Ascending aorta (tissue), 2 donors: ENCODE results near the gene NTM. TPM values are rescaled to one million over a fixed set of nuclear protein-coding genes. Genes with fewer than 3 reads are reported as not detected.

Experiments used
- DNase-seq, 2 donors: peaks; one replicate each; pipeline ENCODE4 v3.0.0-alpha.2; 2019; ENCODE audit warnings: low spot score in 2 of 2
- H3K27ac ChIP-seq, 2 donors: fragments of 200-600 bp; sonication (generic); one replicate each; pipeline ENCODE4 v1.5.1; 2016 to 2017; ENCODE audit warnings: mild to moderate bottlenecking in 1 of 2
- H3K27me3 ChIP-seq: fragments of 200-600 bp; sonication (generic); one replicate; pipeline ENCODE4 v1.5.1; 2017
- H3K36me3 ChIP-seq, 2 donors: fragments of 200-600 bp; sonication (generic); one replicate each; pipeline ENCODE4 v1.5.1; 2016
- H3K4me1 ChIP-seq, 2 donors: fragments of 200-600 bp; sonication (generic); one replicate each; pipeline ENCODE4 v1.5.1; 2016 to 2017; ENCODE audit warnings: mild to moderate bottlenecking in 1 of 2
- H3K4me3 ChIP-seq, 2 donors: fragments of 200-600 bp; sonication (generic); one replicate each; pipeline ENCODE4 v1.5.1; 2016 to 2017; ENCODE audit warnings: mild to moderate bottlenecking in 1 of 2
- H3K9me3 ChIP-seq, 2 donors: fragments of 200-600 bp; sonication (generic); one replicate each; pipeline ENCODE4 v1.5.1; 2016
- intact Hi-C: fragments of 100-400 bp; cut with DNase I; formaldehyde crosslinking; loops from one replicate; pipeline ENCODE4 v1.15.1; 2023
- total RNA-seq: library from RNA; depleted of rRNA; stranded (reverse); fragments of >200 nt; gene quantifications from one replicate; pipeline ENCODE4 v1.1.0, GENCODE V29; 2016
- TF ChIP-seq, protein P1 (sequence below), 3 experiments: fragments of 200-600 bp in 2 of 3; fragments of 450-650 bp in 1 of 3; sonication (generic) in 2 of 3; IDR thresholded peaks; one replicate each; pipeline ENCODE4 v1.5.1; 2016 to 2019; ENCODE audit warnings: antibody characterized with exemption in 3 of 3, mild to moderate bottlenecking in 1 of 3, moderate library complexity in 1 of 3

The NTM gene
- total RNA-seq, 1 donor from 2014 or later = not detected

DNA sequence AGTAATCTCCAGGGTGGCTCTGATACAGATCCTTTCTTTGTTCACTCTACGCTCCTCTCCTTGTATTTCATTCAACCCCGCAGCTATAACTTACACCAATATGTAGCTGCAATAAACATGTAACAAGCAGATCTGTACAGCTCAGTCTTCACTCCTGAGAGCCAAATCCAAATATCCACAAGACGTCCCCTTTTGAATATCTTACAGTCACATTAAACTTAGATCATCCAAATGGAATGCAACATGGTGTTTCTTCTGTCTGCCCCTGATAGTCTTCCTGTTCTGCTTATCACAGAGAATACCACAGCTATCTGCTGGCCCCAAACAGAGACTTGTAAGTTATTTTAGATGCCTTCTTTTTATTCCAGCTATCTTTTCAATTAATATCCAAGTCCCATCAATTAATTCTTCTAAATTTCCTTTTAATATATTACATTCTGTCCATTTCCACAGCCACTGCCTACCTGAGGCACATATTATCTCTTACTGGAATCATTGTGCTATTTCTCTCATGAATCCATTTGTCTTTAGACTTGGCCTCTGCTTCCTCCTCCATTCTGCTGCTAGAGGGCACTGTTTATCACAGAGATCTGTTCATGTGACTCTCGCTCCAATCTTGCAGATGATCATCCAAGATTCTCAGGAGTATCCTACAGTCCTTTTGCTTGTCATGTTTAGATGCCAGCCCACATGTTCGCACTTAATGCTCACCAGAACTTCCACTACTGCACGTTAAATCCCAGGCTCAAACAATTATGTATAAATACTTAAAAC lies 908.6 kb downstream of the NTM start:
- intact Hi-C loops = no loop called here
- H3K27ac ChIP-seq = no peak overlapping the region
- TF ChIP-seq, protein P1, sequence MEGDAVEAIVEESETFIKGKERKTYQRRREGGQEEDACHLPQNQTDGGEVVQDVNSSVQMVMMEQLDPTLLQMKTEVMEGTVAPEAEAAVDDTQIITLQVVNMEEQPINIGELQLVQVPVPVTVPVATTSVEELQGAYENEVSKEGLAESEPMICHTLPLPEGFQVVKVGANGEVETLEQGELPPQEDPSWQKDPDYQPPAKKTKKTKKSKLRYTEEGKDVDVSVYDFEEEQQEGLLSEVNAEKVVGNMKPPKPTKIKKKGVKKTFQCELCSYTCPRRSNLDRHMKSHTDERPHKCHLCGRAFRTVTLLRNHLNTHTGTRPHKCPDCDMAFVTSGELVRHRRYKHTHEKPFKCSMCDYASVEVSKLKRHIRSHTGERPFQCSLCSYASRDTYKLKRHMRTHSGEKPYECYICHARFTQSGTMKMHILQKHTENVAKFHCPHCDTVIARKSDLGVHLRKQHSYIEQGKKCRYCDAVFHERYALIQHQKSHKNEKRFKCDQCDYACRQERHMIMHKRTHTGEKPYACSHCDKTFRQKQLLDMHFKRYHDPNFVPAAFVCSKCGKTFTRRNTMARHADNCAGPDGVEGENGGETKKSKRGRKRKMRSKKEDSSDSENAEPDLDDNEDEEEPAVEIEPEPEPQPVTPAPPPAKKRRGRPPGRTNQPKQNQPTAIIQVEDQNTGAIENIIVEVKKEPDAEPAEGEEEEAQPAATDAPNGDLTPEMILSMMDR (IDR thresholded peaks at IDR 0.05) = no peak

DNA sequence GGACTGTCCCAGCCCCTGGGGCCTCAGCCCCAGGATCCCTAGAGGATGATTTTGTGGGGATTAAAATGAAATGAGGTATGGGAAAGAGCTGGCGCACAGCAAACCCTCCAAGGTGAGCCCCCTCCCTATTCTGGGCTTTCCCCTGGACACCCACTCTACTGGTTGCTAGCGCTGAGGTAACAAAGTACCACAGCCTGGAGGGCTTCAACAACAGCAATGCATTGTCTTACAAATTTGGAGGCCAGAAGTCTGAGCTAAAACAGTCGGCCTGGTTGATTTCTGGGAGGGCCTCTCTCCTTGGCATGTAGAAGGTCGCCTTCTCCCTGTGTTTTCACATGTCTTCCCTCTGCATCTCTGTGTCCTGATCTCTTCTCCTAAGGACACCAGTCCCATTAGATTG lies 913.6 kb downstream of the NTM start:
- TF ChIP-seq, protein P1 (IDR thresholded peaks at IDR 0.05) = no peak
- intact Hi-C loops = no loop called here
- no peak overlapping the region for H3K27ac ChIP-seq
- no peaks in the 10 kb centered on the region for H3K4me1 ChIP-seq
- H3K27me3 ChIP-seq = no peaks in the 10 kb centered on the region
- H3K9me3 ChIP-seq = no peaks in the 10 kb centered on the region
- no peak overlapping the region for H3K4me3 ChIP-seq
- no peaks in the 10 kb centered on the region for H3K36me3 ChIP-seq
- DNase-seq = no peak

More for the DNA sequence above, 908.6 kb downstream of the NTM start:
- no peaks in the 10 kb centered on the region for H3K36me3 ChIP-seq
- no peak for DNase-seq
- no peaks in the 10 kb centered on the region for H3K27me3 ChIP-seq
- H3K4me3 ChIP-seq = no peak overlapping the region
- no peaks in the 10 kb centered on the region for H3K4me1 ChIP-seq
- H3K9me3 ChIP-seq = no peaks in the 10 kb centered on the region

DNA sequence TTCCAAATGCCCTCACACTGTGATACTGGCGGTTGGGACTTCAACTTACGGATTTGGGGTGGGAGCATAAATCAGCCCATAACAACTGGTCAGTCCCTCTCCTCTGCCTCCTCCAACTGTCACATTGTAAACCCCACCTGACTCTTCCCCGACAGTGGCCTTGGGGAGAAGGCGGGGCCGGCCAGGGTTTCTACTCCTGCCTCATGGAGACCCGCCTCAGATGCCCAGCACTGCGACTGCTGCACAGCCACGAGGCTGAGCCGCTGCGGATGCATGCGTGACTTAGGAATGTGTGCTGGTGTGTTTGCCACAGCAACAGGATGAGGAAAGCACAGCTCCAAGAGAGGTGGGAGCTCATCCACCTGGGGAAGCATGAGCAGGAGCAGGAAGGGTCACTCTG lies 914.2 kb downstream of the NTM start:
- intact Hi-C loops = no loop called here
- no peak for DNase-seq

GRCh38 chr11:132285631-132286030 lies 915.2 kb downstream of the NTM start:
- Histone ChIP-seq H3K27me3 (no peaks in the 10 kb centered on the region), H3K4me3 (no peak overlapping the region), H3K36me3 (no peaks in the 10 kb centered on the region), H3K4me1 (no peaks in the 10 kb centered on the region), H3K9me3 (no peaks in the 10 kb centered on the region), H3K27ac (no peak overlapping the region)
- TF ChIP-seq, protein P1 (IDR thresholded peaks at IDR 0.05) = no peak
- DNase-seq = no peak
- intact Hi-C loops = no loop called here

More for the DNA sequence above, 914.2 kb downstream of the NTM start:
- no peak overlapping the region for H3K4me3 ChIP-seq
- H3K27me3 ChIP-seq = no peaks in the 10 kb centered on the region
- H3K4me1 ChIP-seq = no peaks in the 10 kb centered on the region
- H3K9me3 ChIP-seq = no peaks in the 10 kb centered on the region
- no peaks in the 10 kb centered on the region for H3K36me3 ChIP-seq
- no peak overlapping the region for H3K27ac ChIP-seq
- TF ChIP-seq, protein P1 (IDR thresholded peaks at IDR 0.05) = no peak

- Histone ChIP-seq H3K4me1 (no peaks in the 10 kb centered on the region), H3K4me3 (no peak overlapping the region), H3K36me3 (no peaks in the 10 kb centered on the region), H3K9me3 (no peaks in the 10 kb centered on the region), H3K27ac (no peak overlapping the region), H3K27me3 (no peaks in the 10 kb centered on the region)
- intact Hi-C loops = no loop called here
- TF ChIP-seq, protein P1 (IDR thresholded peaks at IDR 0.05) = no peak
- DNase-seq = no peak
Measured at GRCh38 chr11:132286106-132286505, 915.7 kb downstream of the NTM start.
